HepG2 (cell line): Measurements from ENCODE around the gene GPR162. TPM values are rescaled to one million over a fixed set of nuclear protein-coding genes. Genes with fewer than 3 reads are reported as not detected.
A peak's percentile ranks its signal among the peaks of the same experiment; 100 is the strongest.

Experiments
- BRD4 ChIP-seq: sonication (generic); formaldehyde crosslinking; IDR thresholded peaks from 2 replicates; pipeline ENCODE4 v1.4.0; 2020; ENCODE audit warnings: missing genetic modification reagents
- FOXC1 ChIP-seq: sonication (generic); formaldehyde crosslinking; IDR thresholded peaks from 2 replicates; pipeline ENCODE4 v1.8.0; 2022; ENCODE audit warnings: mild to moderate bottlenecking, missing genetic modification reagents, borderline replicate concordance
- SMAD3 ChIP-seq: sonication (generic); formaldehyde crosslinking; IDR thresholded peaks from 2 replicates; pipeline ENCODE4 v1.4.0; 2020; ENCODE audit warnings: missing genetic modification reagents
- STAG1 ChIP-seq: sonication (generic); formaldehyde crosslinking; IDR thresholded peaks from 2 replicates; pipeline ENCODE4 v1.4.0; 2020; ENCODE audit warnings: missing genetic modification reagents
- TBX2 ChIP-seq: sonication (generic); formaldehyde crosslinking; IDR thresholded peaks from 2 replicates; pipeline ENCODE4 v1.5.0; 2020; ENCODE audit warnings: missing genetic modification reagents, mild to moderate bottlenecking, borderline replicate concordance
- ZFAT ChIP-seq: sonication (generic); formaldehyde crosslinking; conservative IDR thresholded peaks from 2 replicates; pipeline ENCODE4 v1.8.1; 2023; ENCODE audit warnings: missing genetic modification reagents, inconsistent platforms
- ZNF235 ChIP-seq: sonication (generic); formaldehyde crosslinking; IDR thresholded peaks from 2 replicates; pipeline ENCODE4 v1.8.1; 2023; ENCODE audit warnings: mild to moderate bottlenecking, missing genetic modification reagents, borderline replicate concordance
- ZNF589 ChIP-seq: sonication (generic); formaldehyde crosslinking; conservative IDR thresholded peaks from 2 replicates; pipeline ENCODE4 v1.8.0; 2022; ENCODE audit warnings: mild to moderate bottlenecking, moderate library complexity, missing genetic modification reagents
- ZNF816 ChIP-seq: sonication (generic); formaldehyde crosslinking; IDR thresholded peaks from 2 replicates; pipeline ENCODE4 v1.8.0; 2022; ENCODE audit warnings: missing genetic modification reagents, mild to moderate bottlenecking, borderline replicate concordance
- polyA plus RNA-seq, 8 experiments: library from polyadenylated mRNA; depleted of rRNA in 3 of 8; stranded (reverse) in 7 of 8; unstranded in 1 of 8; fragments of >200 nt; fragmentation: Illumina TruSeq in 4 of 8; extraction: Trizol in 4 of 8; gene quantifications; 2 replicates each; pipeline versions ENCODE4 v1.2.1 to v1.2.3, GENCODE V29; 2011 to 2016; ENCODE audit warnings: low read depth in 4 of 8, missing spikeins in 1 of 8, mixed read lengths in 1 of 8; ENCODE audit not compliant: insufficient read depth in 1 of 8
- total RNA-seq, 5 experiments: library from RNA; depleted of rRNA; stranded (reverse); fragments of >200 nt; fragmentation: Illumina TruSeq; extraction: Trizol; gene quantifications; 2 replicates each; pipeline ENCODE4 v1.2.3, GENCODE V29; 2016; ENCODE audit warnings: low read depth in 1 of 5
- TF ChIP-seq, protein P1 (sequence below): IDR thresholded peaks from 2 replicates; pipeline ENCODE4 v1.6.1; 2016; ENCODE audit warnings: missing compliant biosample characterization, missing genetic modification reagents, borderline replicate concordance
- TF ChIP-seq, protein P2 (sequence below): sonication (generic); formaldehyde crosslinking; IDR thresholded peaks from 2 replicates; pipeline ENCODE4 v1.5.0; 2020; ENCODE audit warnings: missing genetic modification reagents
- TF ChIP-seq, protein P3 (sequence below): sonication (generic); formaldehyde crosslinking; IDR thresholded peaks from 2 replicates; pipeline ENCODE4 v1.9.0; 2021; ENCODE audit warnings: missing genetic modification reagents, mild to moderate bottlenecking, borderline replicate concordance
- TF ChIP-seq, protein P4 (sequence below): sonication (generic); formaldehyde crosslinking; IDR thresholded peaks from 2 replicates; pipeline ENCODE4 v1.5.0; 2020; ENCODE audit warnings: mild to moderate bottlenecking, missing genetic modification reagents, borderline replicate concordance
- TF ChIP-seq, protein P5 (sequence below): sonication (generic); formaldehyde crosslinking; IDR thresholded peaks from 2 replicates; pipeline ENCODE4 v1.9.0; 2021; ENCODE audit warnings: mild to moderate bottlenecking, missing genetic modification reagents

GPR162 gene
- total and polyA plus RNA-seq, 2 of the 13 experiments (the other 11 are each of a cell fraction or from before 2014, with no cell fraction given) = 0.08 TPM; not detected in 1

DNA sequence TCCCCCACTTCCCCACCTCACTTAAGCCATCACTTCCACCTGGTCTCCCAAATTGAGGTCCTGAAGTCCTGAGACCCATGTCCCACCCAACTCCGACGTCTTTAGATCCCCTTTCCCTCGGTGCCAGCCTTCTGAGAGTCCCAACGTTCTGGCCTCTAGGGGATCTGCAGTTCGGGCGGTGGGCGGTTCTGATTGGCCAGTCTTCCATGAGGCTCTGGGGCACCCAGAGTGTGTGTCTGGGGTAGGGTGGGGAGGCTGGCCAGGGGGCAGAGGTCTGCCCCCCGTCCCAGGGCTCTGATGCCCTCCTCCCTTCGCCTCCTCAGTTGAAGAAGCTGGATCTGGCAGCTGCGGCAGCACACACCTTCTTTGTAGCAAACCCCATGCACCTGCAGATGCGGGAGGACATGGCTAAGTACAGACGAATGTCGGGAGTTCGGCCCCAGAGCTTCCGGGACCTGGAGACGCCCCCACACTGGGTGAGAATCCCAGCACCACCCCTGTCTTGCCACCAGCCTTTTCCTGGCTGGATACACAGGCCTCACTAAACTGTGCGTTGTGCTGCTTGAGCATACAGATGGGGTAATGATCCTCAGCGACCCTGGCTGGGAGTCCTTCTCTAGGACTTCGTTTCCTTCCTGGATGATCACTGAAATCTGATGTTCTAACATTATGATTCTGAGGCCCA is 8.1 kb downstream of the GPR162 start (continued):
- TF ChIP-seq, protein P1, sequence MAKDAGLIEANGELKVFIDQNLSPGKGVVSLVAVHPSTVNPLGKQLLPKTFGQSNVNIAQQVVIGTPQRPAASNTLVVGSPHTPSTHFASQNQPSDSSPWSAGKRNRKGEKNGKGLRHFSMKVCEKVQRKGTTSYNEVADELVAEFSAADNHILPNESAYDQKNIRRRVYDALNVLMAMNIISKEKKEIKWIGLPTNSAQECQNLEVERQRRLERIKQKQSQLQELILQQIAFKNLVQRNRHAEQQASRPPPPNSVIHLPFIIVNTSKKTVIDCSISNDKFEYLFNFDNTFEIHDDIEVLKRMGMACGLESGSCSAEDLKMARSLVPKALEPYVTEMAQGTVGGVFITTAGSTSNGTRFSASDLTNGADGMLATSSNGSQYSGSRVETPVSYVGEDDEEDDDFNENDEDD (CRISPR knock-in tag) = no peak
- TF ChIP-seq ZFAT (CRISPR knock-in tag) (no peak), STAG1 (no peak), TBX2 (no peak), BRD4 (0 out of 2 replicates have a peak, but pooled peaks have one; percentile 8), ZNF589 (no peak), ZNF816 (CRISPR knock-in tag) (no peak), ZNF235 (CRISPR knock-in tag) (no peak), SMAD3 (no peak), FOXC1 (CRISPR knock-in tag) (0 out of 2 replicates have a peak, but pooled peaks have one; percentile 76)
- TF ChIP-seq, protein P2, sequence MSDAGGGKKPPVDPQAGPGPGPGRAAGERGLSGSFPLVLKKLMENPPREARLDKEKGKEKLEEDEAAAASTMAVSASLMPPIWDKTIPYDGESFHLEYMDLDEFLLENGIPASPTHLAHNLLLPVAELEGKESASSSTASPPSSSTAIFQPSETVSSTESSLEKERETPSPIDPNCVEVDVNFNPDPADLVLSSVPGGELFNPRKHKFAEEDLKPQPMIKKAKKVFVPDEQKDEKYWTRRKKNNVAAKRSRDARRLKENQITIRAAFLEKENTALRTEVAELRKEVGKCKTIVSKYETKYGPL (CRISPR knock-in tag) = no peak
- TF ChIP-seq, protein P3, sequence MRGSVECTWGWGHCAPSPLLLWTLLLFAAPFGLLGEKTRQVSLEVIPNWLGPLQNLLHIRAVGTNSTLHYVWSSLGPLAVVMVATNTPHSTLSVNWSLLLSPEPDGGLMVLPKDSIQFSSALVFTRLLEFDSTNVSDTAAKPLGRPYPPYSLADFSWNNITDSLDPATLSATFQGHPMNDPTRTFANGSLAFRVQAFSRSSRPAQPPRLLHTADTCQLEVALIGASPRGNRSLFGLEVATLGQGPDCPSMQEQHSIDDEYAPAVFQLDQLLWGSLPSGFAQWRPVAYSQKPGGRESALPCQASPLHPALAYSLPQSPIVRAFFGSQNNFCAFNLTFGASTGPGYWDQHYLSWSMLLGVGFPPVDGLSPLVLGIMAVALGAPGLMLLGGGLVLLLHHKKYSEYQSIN = no peak
- TF ChIP-seq, protein P4, sequence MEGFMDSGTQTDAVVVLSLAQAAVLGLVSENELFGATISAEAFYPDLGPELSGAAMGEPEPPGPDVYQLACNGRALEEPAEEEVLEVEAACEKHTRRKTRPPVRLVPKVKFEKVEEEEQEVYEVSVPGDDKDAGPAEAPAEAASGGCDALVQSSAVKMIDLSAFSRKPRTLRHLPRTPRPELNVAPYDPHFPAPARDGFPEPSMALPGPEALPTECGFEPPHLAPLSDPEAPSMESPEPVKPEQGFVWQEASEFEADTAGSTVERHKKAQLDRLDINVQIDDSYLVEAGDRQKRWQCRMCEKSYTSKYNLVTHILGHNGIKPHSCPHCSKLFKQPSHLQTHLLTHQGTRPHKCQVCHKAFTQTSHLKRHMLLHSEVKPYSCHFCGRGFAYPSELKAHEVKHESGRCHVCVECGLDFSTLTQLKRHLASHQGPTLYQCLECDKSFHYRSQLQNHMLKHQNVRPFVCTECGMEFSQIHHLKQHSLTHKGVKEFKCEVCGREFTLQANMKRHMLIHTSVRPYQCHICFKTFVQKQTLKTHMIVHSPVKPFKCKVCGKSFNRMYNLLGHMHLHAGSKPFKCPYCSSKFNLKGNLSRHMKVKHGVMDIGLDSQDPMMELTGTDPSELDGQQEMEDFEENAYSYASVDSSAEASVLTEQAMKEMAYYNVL = no peak
- TF ChIP-seq, protein P5, sequence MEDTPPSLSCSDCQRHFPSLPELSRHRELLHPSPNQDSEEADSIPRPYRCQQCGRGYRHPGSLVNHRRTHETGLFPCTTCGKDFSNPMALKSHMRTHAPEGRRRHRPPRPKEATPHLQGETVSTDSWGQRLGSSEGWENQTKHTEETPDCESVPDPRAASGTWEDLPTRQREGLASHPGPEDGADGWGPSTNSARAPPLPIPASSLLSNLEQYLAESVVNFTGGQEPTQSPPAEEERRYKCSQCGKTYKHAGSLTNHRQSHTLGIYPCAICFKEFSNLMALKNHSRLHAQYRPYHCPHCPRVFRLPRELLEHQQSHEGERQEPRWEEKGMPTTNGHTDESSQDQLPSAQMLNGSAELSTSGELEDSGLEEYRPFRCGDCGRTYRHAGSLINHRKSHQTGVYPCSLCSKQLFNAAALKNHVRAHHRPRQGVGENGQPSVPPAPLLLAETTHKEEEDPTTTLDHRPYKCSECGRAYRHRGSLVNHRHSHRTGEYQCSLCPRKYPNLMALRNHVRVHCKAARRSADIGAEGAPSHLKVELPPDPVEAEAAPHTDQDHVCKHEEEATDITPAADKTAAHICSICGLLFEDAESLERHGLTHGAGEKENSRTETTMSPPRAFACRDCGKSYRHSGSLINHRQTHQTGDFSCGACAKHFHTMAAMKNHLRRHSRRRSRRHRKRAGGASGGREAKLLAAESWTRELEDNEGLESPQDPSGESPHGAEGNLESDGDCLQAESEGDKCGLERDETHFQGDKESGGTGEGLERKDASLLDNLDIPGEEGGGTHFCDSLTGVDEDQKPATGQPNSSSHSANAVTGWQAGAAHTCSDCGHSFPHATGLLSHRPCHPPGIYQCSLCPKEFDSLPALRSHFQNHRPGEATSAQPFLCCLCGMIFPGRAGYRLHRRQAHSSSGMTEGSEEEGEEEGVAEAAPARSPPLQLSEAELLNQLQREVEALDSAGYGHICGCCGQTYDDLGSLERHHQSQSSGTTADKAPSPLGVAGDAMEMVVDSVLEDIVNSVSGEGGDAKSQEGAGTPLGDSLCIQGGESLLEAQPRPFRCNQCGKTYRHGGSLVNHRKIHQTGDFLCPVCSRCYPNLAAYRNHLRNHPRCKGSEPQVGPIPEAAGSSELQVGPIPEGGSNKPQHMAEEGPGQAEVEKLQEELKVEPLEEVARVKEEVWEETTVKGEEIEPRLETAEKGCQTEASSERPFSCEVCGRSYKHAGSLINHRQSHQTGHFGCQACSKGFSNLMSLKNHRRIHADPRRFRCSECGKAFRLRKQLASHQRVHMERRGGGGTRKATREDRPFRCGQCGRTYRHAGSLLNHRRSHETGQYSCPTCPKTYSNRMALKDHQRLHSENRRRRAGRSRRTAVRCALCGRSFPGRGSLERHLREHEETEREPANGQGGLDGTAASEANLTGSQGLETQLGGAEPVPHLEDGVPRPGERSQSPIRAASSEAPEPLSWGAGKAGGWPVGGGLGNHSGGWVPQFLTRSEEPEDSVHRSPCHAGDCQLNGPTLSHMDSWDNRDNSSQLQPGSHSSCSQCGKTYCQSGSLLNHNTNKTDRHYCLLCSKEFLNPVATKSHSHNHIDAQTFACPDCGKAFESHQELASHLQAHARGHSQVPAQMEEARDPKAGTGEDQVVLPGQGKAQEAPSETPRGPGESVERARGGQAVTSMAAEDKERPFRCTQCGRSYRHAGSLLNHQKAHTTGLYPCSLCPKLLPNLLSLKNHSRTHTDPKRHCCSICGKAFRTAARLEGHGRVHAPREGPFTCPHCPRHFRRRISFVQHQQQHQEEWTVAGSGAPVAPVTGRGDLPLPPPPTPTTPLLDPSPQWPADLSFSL (CRISPR knock-in tag) = no peak
